ENCODE results near the gene PMPCA.

Gene PMPCA

GRCh38 chr9:136456258-136456657 lies 45.8 kb downstream of the PMPCA start:
- DNase-seq (ENCODE audit: low read depth in 3 of 3) = no peak

- DNase-seq (ENCODE audit: low read depth in 3 of 3) = no peak
Observed at GRCh38 chr9:136457326-136457725, 46.9 kb downstream of the PMPCA start.

GRCh38 chr9:136459425-136459824 lies 49.0 kb downstream of the PMPCA start:
- DNase-seq (ENCODE audit: low read depth in 3 of 3) = no peak

GRCh38 chr9:136460772-136461325 lies 50.4 kb downstream of the PMPCA start:
- no peak for DNase-seq (ENCODE audit: low read depth in 3 of 3)

GRCh38 chr9:136462664-136463063 lies 52.2 kb downstream of the PMPCA start:
- DNase-seq (ENCODE audit: low read depth in 3 of 3) = no peak

GRCh38 chr9:136463578-136463977 lies 53.1 kb downstream of the PMPCA start:
- no peak for DNase-seq (ENCODE audit: low read depth in 3 of 3)

GRCh38 chr9:136464241-136464640 lies 53.8 kb downstream of the PMPCA start:
- DNase-seq (ENCODE audit: low read depth in 3 of 3) = no peak

- no peak for DNase-seq (ENCODE audit: low read depth in 3 of 3)
Observed at GRCh38 chr9:136465500-136466154, 55.2 kb downstream of the PMPCA start.

- DNase-seq (ENCODE audit: low read depth in 3 of 3) = no peak
Observed at GRCh38 chr9:136466155-136466541, 55.7 kb downstream of the PMPCA start.

GRCh38 chr9:136467766-136468165 lies 57.3 kb downstream of the PMPCA start:
- DNase-seq (ENCODE audit: low read depth in 3 of 3) = no peak

- no peak for DNase-seq (ENCODE audit: low read depth in 3 of 3)
Observed at GRCh38 chr9:136470356-136470755, 59.9 kb downstream of the PMPCA start.

GRCh38 chr9:136470792-136471469 lies 60.5 kb downstream of the PMPCA start:
- no peak for DNase-seq (ENCODE audit: low read depth in 3 of 3)

GRCh38 chr9:136471802-136472487 lies 61.5 kb downstream of the PMPCA start:
- DNase-seq (ENCODE audit: low read depth in 3 of 3) = no peak

GRCh38 chr9:136472640-136473353 lies 62.3 kb downstream of the PMPCA start:
- DNase-seq (ENCODE audit: low read depth in 3 of 3) = no peak

- DNase-seq (ENCODE audit: low read depth in 3 of 3) = no peak
Observed at GRCh38 chr9:136473354-136473721, 62.9 kb downstream of the PMPCA start.
